Panc1 (cell line): ENCODE data around the gene BRD3OS.
"Not testable (repeated sequence)": the region's sequence is repeated elsewhere in the genome, so short reads cannot be mapped to it uniquely, and the experiment has no call there.

Source experiments
- POLR2AphosphoS5 ChIP-seq: IDR thresholded peaks from 2 replicates; pipeline ENCODE4 v1.6.1; 2012; ENCODE audit warnings: mild to moderate bottlenecking, low read depth, low read length, moderate library complexity
- SIN3A ChIP-seq: IDR thresholded peaks from 2 replicates; pipeline ENCODE4 v1.6.1; 2012; ENCODE audit warnings: low read depth, mild to moderate bottlenecking, low read length, moderate library complexity, borderline replicate concordance; ENCODE audit not compliant: insufficient read depth
- TCF7L2 ChIP-seq: IDR thresholded peaks from 2 replicates; pipeline ENCODE4 v1.6.1; 2011; ENCODE audit warnings: mild to moderate bottlenecking, low read depth, low read length, inconsistent platforms
- TF ChIP-seq, protein P1 (sequence below): fragments of 450-650 bp; IDR thresholded peaks from 2 replicates; pipeline ENCODE4 v1.5.1; 2017; ENCODE audit warnings: mild to moderate bottlenecking
- TF ChIP-seq, protein P2 (sequence below), 2 experiments: IDR thresholded peaks; 2 replicates each; pipeline ENCODE4 v1.6.1; 2011 to 2012; ENCODE audit warnings: low read depth in 2 of 2, control low read depth in 1 of 2, low read length in 1 of 2, mild to moderate bottlenecking in 1 of 2, moderate library complexity in 1 of 2; ENCODE audit not compliant: insufficient read depth in 1 of 2

DNA sequence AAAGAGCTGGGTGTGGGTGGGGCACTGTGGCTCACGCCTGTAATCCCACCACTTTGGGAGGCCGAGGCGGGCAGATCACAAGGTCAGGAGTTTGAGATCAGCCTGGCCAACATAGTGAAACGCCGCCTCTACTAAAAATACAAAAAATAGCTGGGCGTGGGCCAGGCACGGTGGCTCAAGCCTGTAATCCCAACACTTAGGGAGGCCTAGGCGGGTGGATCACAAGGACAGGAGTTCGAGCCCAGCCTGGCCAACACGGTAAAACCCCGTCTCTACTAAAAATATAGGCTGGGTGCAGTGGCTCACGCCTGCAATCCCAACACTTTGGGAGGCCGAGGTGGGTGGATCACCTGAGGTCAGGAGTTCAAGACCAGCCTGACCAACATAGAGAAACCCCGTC is 36.5 kb upstream of the BRD3OS start:
- TF ChIP-seq, protein P1, sequence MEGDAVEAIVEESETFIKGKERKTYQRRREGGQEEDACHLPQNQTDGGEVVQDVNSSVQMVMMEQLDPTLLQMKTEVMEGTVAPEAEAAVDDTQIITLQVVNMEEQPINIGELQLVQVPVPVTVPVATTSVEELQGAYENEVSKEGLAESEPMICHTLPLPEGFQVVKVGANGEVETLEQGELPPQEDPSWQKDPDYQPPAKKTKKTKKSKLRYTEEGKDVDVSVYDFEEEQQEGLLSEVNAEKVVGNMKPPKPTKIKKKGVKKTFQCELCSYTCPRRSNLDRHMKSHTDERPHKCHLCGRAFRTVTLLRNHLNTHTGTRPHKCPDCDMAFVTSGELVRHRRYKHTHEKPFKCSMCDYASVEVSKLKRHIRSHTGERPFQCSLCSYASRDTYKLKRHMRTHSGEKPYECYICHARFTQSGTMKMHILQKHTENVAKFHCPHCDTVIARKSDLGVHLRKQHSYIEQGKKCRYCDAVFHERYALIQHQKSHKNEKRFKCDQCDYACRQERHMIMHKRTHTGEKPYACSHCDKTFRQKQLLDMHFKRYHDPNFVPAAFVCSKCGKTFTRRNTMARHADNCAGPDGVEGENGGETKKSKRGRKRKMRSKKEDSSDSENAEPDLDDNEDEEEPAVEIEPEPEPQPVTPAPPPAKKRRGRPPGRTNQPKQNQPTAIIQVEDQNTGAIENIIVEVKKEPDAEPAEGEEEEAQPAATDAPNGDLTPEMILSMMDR = not testable (repeated sequence)
- not testable (repeated sequence) for TF ChIP-seq TCF7L2, SIN3A, POLR2AphosphoS5
- TF ChIP-seq, protein P2, sequence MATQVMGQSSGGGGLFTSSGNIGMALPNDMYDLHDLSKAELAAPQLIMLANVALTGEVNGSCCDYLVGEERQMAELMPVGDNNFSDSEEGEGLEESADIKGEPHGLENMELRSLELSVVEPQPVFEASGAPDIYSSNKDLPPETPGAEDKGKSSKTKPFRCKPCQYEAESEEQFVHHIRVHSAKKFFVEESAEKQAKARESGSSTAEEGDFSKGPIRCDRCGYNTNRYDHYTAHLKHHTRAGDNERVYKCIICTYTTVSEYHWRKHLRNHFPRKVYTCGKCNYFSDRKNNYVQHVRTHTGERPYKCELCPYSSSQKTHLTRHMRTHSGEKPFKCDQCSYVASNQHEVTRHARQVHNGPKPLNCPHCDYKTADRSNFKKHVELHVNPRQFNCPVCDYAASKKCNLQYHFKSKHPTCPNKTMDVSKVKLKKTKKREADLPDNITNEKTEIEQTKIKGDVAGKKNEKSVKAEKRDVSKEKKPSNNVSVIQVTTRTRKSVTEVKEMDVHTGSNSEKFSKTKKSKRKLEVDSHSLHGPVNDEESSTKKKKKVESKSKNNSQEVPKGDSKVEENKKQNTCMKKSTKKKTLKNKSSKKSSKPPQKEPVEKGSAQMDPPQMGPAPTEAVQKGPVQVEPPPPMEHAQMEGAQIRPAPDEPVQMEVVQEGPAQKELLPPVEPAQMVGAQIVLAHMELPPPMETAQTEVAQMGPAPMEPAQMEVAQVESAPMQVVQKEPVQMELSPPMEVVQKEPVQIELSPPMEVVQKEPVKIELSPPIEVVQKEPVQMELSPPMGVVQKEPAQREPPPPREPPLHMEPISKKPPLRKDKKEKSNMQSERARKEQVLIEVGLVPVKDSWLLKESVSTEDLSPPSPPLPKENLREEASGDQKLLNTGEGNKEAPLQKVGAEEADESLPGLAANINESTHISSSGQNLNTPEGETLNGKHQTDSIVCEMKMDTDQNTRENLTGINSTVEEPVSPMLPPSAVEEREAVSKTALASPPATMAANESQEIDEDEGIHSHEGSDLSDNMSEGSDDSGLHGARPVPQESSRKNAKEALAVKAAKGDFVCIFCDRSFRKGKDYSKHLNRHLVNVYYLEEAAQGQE (IDR thresholded peaks at IDR 0.05; ENCODE audit: insufficient read depth in 1 of 2, low read depth in 2 of 2, low read length in 1 of 2) = not testable (repeated sequence)
